ENCODE data around the gene GPR62. TPM values are rescaled to one million over a fixed set of nuclear protein-coding genes. Genes with fewer than 3 reads are reported as not detected.

Gene GPR62
- total RNA-seq, 1 donor from 2014 or later, result not detected

GRCh38 chr3:52004163-52004787, 49.1 kb downstream of the GPR62 start:
- H3K4me3 Mint-ChIP-seq (ENCODE audit: unreplicated experiment), result no peak overlapping the region
- H3K36me3 Mint-ChIP-seq (ENCODE audit: unreplicated experiment), result no peaks in the 10 kb centered on the region
- H3K27ac Mint-ChIP-seq (ENCODE audit: unreplicated experiment), result no peak overlapping the region
- no peak for DNase-seq (ENCODE audit: extremely low spot score, unreplicated experiment)
- H3K9me3 Mint-ChIP-seq (ENCODE audit: unreplicated experiment), result no peaks in the 10 kb centered on the region
- no peaks in the 10 kb centered on the region for H3K27me3 Mint-ChIP-seq (ENCODE audit: unreplicated experiment)
- H3K4me1 Mint-ChIP-seq (ENCODE audit: unreplicated experiment), result peaks cover 22% of the 10 kb centered on the region
- TF ChIP-seq CTCF (IDR thresholded peaks at IDR 0.05), result peak; percentile 78

- Mint-ChIP-seq H3K4me1 (ENCODE audit: unreplicated experiment) (peaks cover 22% of the 10 kb centered on the region), H3K9me3 (ENCODE audit: unreplicated experiment) (no peaks in the 10 kb centered on the region), H3K27me3 (ENCODE audit: unreplicated experiment) (no peaks in the 10 kb centered on the region), H3K27ac (ENCODE audit: unreplicated experiment) (peak overlapping the region; percentile 62), H3K4me3 (ENCODE audit: unreplicated experiment) (no peak overlapping the region), H3K36me3 (ENCODE audit: unreplicated experiment) (no peaks in the 10 kb centered on the region)
- TF ChIP-seq CTCF (IDR thresholded peaks at IDR 0.05), result no peak
- no peak for DNase-seq (ENCODE audit: extremely low spot score, unreplicated experiment)
These were observed 49.8 kb downstream of the GPR62 start for GRCh38 chr3:52004906-52005395.

DNA sequence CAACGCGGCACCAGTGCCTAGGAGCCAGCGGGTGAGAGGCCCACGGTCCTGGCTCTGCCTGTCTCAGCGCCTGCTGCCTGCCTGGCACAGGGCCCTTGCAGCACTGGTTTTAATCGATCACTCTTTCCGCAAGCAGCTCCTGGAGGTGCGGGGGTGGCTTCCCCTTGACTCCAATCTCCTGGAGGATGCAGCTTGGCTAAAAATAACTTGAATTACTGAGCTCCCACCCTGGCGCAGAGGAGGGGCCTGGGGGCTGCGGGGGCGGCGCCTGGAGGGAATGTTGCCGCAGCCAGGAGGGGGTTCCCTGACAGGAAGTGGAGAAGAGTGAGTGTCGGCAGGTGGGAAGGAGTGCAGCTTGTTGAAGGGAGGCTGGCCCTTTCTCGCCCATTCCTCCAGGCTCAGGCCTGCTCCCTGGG, 50.4 kb downstream of the GPR62 start:
- Mint-ChIP-seq H3K4me3 (ENCODE audit: unreplicated experiment) (no peak overlapping the region), H3K4me1 (ENCODE audit: unreplicated experiment) (peaks cover 22% of the 10 kb centered on the region), H3K27me3 (ENCODE audit: unreplicated experiment) (no peaks in the 10 kb centered on the region), H3K36me3 (ENCODE audit: unreplicated experiment) (no peaks in the 10 kb centered on the region), H3K9me3 (ENCODE audit: unreplicated experiment) (no peaks in the 10 kb centered on the region), H3K27ac (ENCODE audit: unreplicated experiment) (peak overlapping the region; percentile 62)
- no peak for TF ChIP-seq CTCF (IDR thresholded peaks at IDR 0.05)
- DNase-seq (ENCODE audit: extremely low spot score, unreplicated experiment), result no peak

DNA sequence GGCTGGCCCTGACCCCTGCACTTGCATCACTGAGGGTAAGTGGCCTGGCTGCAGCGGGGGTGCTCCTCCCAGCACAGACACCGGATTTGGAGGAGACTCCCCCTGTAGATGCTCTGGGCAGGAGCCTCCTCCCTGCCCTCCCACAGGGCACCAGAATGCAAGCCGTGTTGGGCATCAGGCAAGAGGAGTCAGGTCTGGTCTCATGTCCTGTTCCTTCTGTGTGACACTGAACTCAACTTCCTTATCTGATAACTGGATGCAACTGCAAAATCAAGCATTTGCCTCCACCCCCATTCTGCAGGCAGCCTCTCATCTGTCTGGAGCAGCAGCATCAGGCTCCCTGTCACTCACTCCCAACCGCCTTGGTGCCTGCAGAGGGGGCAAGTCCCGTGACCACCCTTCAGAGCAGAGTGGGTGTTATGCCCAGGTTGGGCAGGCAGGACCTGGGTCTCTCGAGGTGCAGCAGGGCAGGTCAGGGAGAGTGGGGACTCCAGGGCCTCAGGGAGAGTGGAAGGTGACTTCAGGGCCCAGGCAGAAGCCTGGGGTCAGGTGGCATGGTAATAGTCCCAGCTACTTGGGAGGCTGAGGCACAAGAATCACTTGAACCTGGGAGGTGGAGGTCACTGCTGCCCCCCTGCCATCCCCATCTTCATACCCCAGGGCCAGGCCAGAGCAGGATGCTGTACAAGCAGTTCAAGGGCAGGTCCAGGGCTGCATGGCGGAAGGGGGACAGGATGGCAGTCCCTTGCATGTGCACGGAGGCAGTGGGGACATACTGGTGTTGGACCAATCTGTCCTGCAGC, 51.0 kb downstream of the GPR62 start:
- Mint-ChIP-seq H3K9me3 (ENCODE audit: unreplicated experiment) (no peaks in the 10 kb centered on the region), H3K4me3 (ENCODE audit: unreplicated experiment) (no peak overlapping the region), H3K27me3 (ENCODE audit: unreplicated experiment) (no peaks in the 10 kb centered on the region), H3K4me1 (ENCODE audit: unreplicated experiment) (peaks cover 22% of the 10 kb centered on the region), H3K27ac (ENCODE audit: unreplicated experiment) (no peak overlapping the region), H3K36me3 (ENCODE audit: unreplicated experiment) (no peaks in the 10 kb centered on the region)
- no peak for TF ChIP-seq CTCF (IDR thresholded peaks at IDR 0.05)
- no peak for DNase-seq (ENCODE audit: extremely low spot score, unreplicated experiment)

- no peaks in the 10 kb centered on the region for H3K36me3 Mint-ChIP-seq (ENCODE audit: unreplicated experiment)
- no peaks in the 10 kb centered on the region for H3K9me3 Mint-ChIP-seq (ENCODE audit: unreplicated experiment)
- no peak overlapping the region for H3K27ac Mint-ChIP-seq (ENCODE audit: unreplicated experiment)
- no peak for DNase-seq (ENCODE audit: extremely low spot score, unreplicated experiment)
- peaks cover 22% of the 10 kb centered on the region for H3K4me1 Mint-ChIP-seq (ENCODE audit: unreplicated experiment)
- no peak overlapping the region for H3K4me3 Mint-ChIP-seq (ENCODE audit: unreplicated experiment)
- H3K27me3 Mint-ChIP-seq (ENCODE audit: unreplicated experiment), result no peaks in the 10 kb centered on the region
- no peak for TF ChIP-seq CTCF (IDR thresholded peaks at IDR 0.05)
These were observed 51.6 kb downstream of the GPR62 start for GRCh38 chr3:52006820-52007133.
